H1 (cell line): Measurements from ENCODE around the gene SNX32. TPM values are rescaled to one million over a fixed set of nuclear protein-coding genes. Genes with fewer than 3 reads are reported as not detected.

Experiments
- CTCF ChIA-PET: fragments of 300-600 bp; sonication (Branson Sonifier 250); formaldehyde crosslinking; loops from one replicate; lab custom pipeline; 2021; ENCODE audit not compliant: partially characterized antibody; lab: Charles Lee
- POLR2A ChIA-PET: fragments of 300-600 bp; sonication (Branson Sonifier 250); formaldehyde crosslinking; loops from one replicate; lab custom pipeline; 2021; ENCODE audit warnings: inconsistent platforms; ENCODE audit not compliant: partially characterized antibody; lab: Charles Lee
- DNase-seq, 2 experiments: peaks; one replicate each; pipeline versions ENCODE4 v3.0.0 to v3.0.0-alpha.2; 2010 to 2022; ENCODE audit warnings: low spot score in 2 of 2, low read depth in 1 of 2, mixed read lengths in 1 of 2
- FAIRE-seq: peaks from 2 replicates; lab custom pipeline; 2011; peaks lifted over from hg19 to GRCh38; lab: Jason Lieb, UNC
- H2AFZ ChIP-seq: 2 replicates; pipeline ENCODE4 v1.8.1; 2012; ENCODE audit warnings: low read length, inconsistent platforms
- H2AK5ac ChIP-seq: 2 replicates; pipeline ENCODE4 v1.6.1; 2013; ENCODE audit warnings: low read depth, low read length
- H2BK120ac ChIP-seq: replicated peaks from 2 replicates; pipeline ENCODE3; 2013; ENCODE audit warnings: low read depth, low read length, inconsistent platforms
- H2BK12ac ChIP-seq: 2 replicates; pipeline ENCODE4 v1.6.1; 2013; ENCODE audit warnings: low read depth, low read length
- H2BK15ac ChIP-seq: 2 replicates; pipeline ENCODE4 v1.6.1; 2013; ENCODE audit warnings: low read length
- H2BK20ac ChIP-seq: 2 replicates; pipeline ENCODE4 v1.6.1; 2013; ENCODE audit warnings: low read length
- H2BK5ac ChIP-seq: 2 replicates; pipeline ENCODE4 v1.6.1; 2013; ENCODE audit warnings: low read depth, low read length
- H3K14ac ChIP-seq: 2 replicates; pipeline ENCODE4 v1.6.1; 2013; ENCODE audit warnings: inconsistent platforms; ENCODE audit not compliant: insufficient read length
- H3K18ac ChIP-seq: 2 replicates; pipeline ENCODE4 v1.6.1; 2013; ENCODE audit warnings: low read length; ENCODE audit errors: extremely low read depth
- H3K23ac ChIP-seq: 2 replicates; pipeline ENCODE4 v1.6.1; 2013; ENCODE audit warnings: inconsistent platforms; ENCODE audit not compliant: insufficient read length
- H3K23me2 ChIP-seq: 2 replicates; pipeline ENCODE4 v1.6.1; 2013; ENCODE audit warnings: low read depth, low read length
- H3K27ac ChIP-seq: 2 replicates; pipeline ENCODE4 v1.6.1; 2011; ENCODE audit warnings: low read depth, low read length, inconsistent platforms
- H3K27me3 ChIP-seq, 4 experiments: replicated peaks in 1 of 4; 1 replicate in 1 of 4; 2 replicates in 3 of 4; pipeline versions ENCODE4 v1.6.1 to v1.8.1; 2011 to 2013; ENCODE audit warnings: low read length in 3 of 4, mild to moderate bottlenecking in 3 of 4, inconsistent platforms in 2 of 4, mixed read lengths in 2 of 4, moderate library complexity in 1 of 4; ENCODE audit not compliant: control insufficient read depth in 3 of 4, insufficient read depth in 3 of 4; ENCODE audit errors: extremely low read depth in 1 of 4
- H3K36me3 ChIP-seq, 4 experiments: 2 replicates each; pipeline versions ENCODE4 v1.6.1 to v1.8.1; 2011 to 2013; ENCODE audit warnings: mild to moderate bottlenecking in 4 of 4, low read length in 3 of 4, moderate library complexity in 2 of 4, control low read depth in 1 of 4, inconsistent platforms in 1 of 4; ENCODE audit not compliant: insufficient read depth in 4 of 4, control insufficient read depth in 2 of 4
- H3K4ac ChIP-seq: replicated peaks from 2 replicates; pipeline ENCODE3; 2013; ENCODE audit warnings: low read length, low read depth, mixed read lengths, inconsistent platforms; ENCODE audit not compliant: insufficient read length
- H3K4me1 ChIP-seq, 4 experiments: replicated peaks in 1 of 4; 1 replicate in 1 of 4; 2 replicates in 3 of 4; pipeline versions ENCODE4 v1.6.1 to v1.8.1; 2011 to 2013; ENCODE audit warnings: low read length in 3 of 4, inconsistent platforms in 2 of 4, mixed read lengths in 1 of 4; ENCODE audit not compliant: insufficient read depth in 4 of 4, control insufficient read depth in 3 of 4
- H3K4me2 ChIP-seq, 2 experiments: 2 replicates each; pipeline versions ENCODE4 v1.6.1 to v1.8.1; 2011 to 2013; ENCODE audit warnings: low read depth in 2 of 2, low read length in 2 of 2, control low read depth in 1 of 2, inconsistent platforms in 1 of 2, mild to moderate bottlenecking in 1 of 2; ENCODE audit not compliant: insufficient read depth in 1 of 2
- H3K4me3 ChIP-seq, 4 experiments: fragments of 200-600, 300-600 bp in 1 of 4; sonication (generic), shearing (Covaris generic), sonication (Bioruptor Twin) in 1 of 4; 2 replicates each; pipeline versions ENCODE4 v1.5.1 to v1.8.1; 2011 to 2016; ENCODE audit warnings: low read length in 4 of 4, low read depth in 3 of 4, control low read depth in 2 of 4, inconsistent platforms in 2 of 4, mild to moderate bottlenecking in 2 of 4, mixed read lengths in 1 of 4, moderate library complexity in 1 of 4; ENCODE audit not compliant: insufficient read depth in 2 of 4; ENCODE audit errors: extremely low read depth in 1 of 4
- H3K56ac ChIP-seq: replicated peaks from 2 replicates; pipeline ENCODE3; 2013; ENCODE audit warnings: low read depth, mild to moderate bottlenecking, mixed read lengths, low read length, inconsistent platforms; ENCODE audit not compliant: insufficient read length
- H3K79me1 ChIP-seq: 2 replicates; pipeline ENCODE4 v1.6.1; 2013; ENCODE audit warnings: low read depth, low read length, control low read depth
- H3K79me2 ChIP-seq, 2 experiments: 2 replicates each; pipeline versions ENCODE4 v1.6.1 to v1.8.1; 2012 to 2013; ENCODE audit warnings: low read length in 2 of 2, mild to moderate bottlenecking in 2 of 2, inconsistent platforms in 1 of 2; ENCODE audit not compliant: insufficient read depth in 2 of 2, control insufficient read depth in 1 of 2
- H3K9ac ChIP-seq, 4 experiments: replicated peaks in 1 of 4; 1 replicate in 1 of 4; 2 replicates in 3 of 4; pipeline versions ENCODE4 v1.6.1 to v1.8.1; 2011 to 2013; ENCODE audit warnings: low read depth in 3 of 4, low read length in 3 of 4, control low read depth in 2 of 4, mild to moderate bottlenecking in 2 of 4, moderate library complexity in 2 of 4, inconsistent platforms in 1 of 4; ENCODE audit errors: extremely low read depth in 1 of 4
- H3K9me3 ChIP-seq, 2 experiments: 2 replicates each; pipeline versions ENCODE4 v1.6.1 to v1.8.1; 2012 to 2013; ENCODE audit warnings: mild to moderate bottlenecking in 2 of 2, moderate library complexity in 2 of 2, control low read depth in 1 of 2, inconsistent platforms in 1 of 2, low read depth in 1 of 2, low read length in 1 of 2, mixed read lengths in 1 of 2; ENCODE audit not compliant: insufficient read depth in 2 of 2
- H4K20me1 ChIP-seq, 2 experiments: replicated peaks in 1 of 2; 2 replicates each; pipeline versions ENCODE3 to v1.8.1; 2011 to 2013; ENCODE audit warnings: inconsistent platforms in 2 of 2, low read length in 2 of 2, mild to moderate bottlenecking in 1 of 2; ENCODE audit not compliant: insufficient read depth in 2 of 2, control insufficient read depth in 1 of 2
- H4K5ac ChIP-seq: 2 replicates; pipeline ENCODE4 v1.6.1; 2013; ENCODE audit warnings: low read length, low read depth, mixed read lengths, inconsistent platforms; ENCODE audit not compliant: insufficient read length
- H4K8ac ChIP-seq: 2 replicates; pipeline ENCODE4 v1.8.0; 2013; ENCODE audit warnings: mild to moderate bottlenecking, moderate library complexity, low read length, inconsistent platforms; ENCODE audit not compliant: insufficient read depth; ENCODE audit errors: extremely low read depth
- H4K91ac ChIP-seq: replicated peaks from 2 replicates; pipeline ENCODE3; 2013; ENCODE audit warnings: low read length, mixed read lengths, inconsistent platforms; ENCODE audit not compliant: insufficient read length
- SP1 ChIP-seq: IDR thresholded peaks from 2 replicates; pipeline ENCODE4 v1.6.1; 2011; ENCODE audit warnings: low read depth, low read length
- SP4 ChIP-seq: IDR thresholded peaks from 2 replicates; pipeline ENCODE4 v1.6.1; 2012; ENCODE audit warnings: low read length, inconsistent platforms
- TCF12 ChIP-seq: IDR thresholded peaks from 2 replicates; pipeline ENCODE4 v1.6.1; 2011; ENCODE audit warnings: low read depth, mild to moderate bottlenecking, low read length
- WGBS, 2 experiments: shearing (Covaris generic) in 1 of 2; methylation state at CpG; one replicate each; pipeline versions ENCODE4 v1.1.6 to v1.1.7; 2013 to 2015; ENCODE audit warnings: low lambda C conversion rate in 2 of 2, mixed read lengths in 2 of 2, inconsistent platforms in 1 of 2, low coverage in 1 of 2, missing lambda C conversion rate in 1 of 2; ENCODE audit not compliant: insufficient replicate concordance in 2 of 2, insufficient coverage in 1 of 2, insufficient read length in 1 of 2; ENCODE audit errors: extremely low coverage in 1 of 2, missing lambda C conversion rate in 1 of 2; 5-methylcytosine and 5-hydroxymethylcytosine counted together
- polyA plus RNA-seq, 7 experiments: library from polyadenylated mRNA; depleted of rRNA in 3 of 7; stranded (reverse) in 5 of 7; unstranded in 2 of 7; fragments of >200 nt in 5 of 7; fragments of 200-250 nt in 2 of 7; gene quantifications; 1 replicate in 5 of 7; 2 replicates in 1 of 7; 4 replicates in 1 of 7; pipeline versions ENCODE4 v1.2.1 to v1.2.3, GENCODE V29; 2011 to 2013; ENCODE audit warnings: missing spikeins in 2 of 7, mixed read lengths in 2 of 7
- total RNA-seq: library from RNA; stranded (reverse); fragmentation: NEBNext Ultra II Directional; extraction: Animal tissue kit (Norgen Biotek cat#: 25700); gene quantifications from 2 replicates; pipeline ENCODE4 v1.2.1, GENCODE V29; 2021
- TF ChIP-seq, protein P1 (sequence below): IDR thresholded peaks from 2 replicates; pipeline ENCODE4 v1.6.1; 2012; ENCODE audit warnings: low read length, inconsistent platforms

SNX32 gene
- total and polyA plus RNA-seq, 2 of the 8 experiments (the other 6 are each of a cell fraction or from before 2014, with no cell fraction given), result 0.76 to 2.2 TPM

DNA sequence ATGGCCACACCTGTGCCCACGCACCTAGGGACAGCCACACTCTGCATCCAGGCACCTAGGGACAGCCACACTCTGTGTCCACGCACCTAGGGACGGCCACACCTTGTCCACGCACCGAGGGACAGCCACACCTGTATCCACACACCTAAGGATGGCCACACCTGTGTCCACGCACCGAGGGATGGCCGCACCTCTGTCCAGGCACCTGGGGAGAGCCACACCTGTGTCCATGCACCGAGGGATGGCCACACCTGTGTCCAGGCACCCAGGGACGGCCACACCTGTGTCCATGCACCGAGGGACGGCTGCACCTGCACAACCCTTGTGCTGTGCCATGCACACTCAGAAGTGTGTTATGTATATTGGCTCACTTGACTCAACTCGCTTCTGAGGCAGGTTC is 36.1 kb upstream of the SNX32 start:
- Histone ChIP-seq H2BK15ac (peak overlapping the region; percentile 67; the same call in 1 of the 2 replicates), H3K4me1 (peaks cover 0 to 21% (median 5%) of the 10 kb centered on the region in 4 experiments; a peak in 5 of 7 replicates), H4K5ac (peak overlapping the region; percentile 40), H2BK5ac (no peak overlapping the region; the same call in 1 of the 2 replicates), H2BK12ac (peak overlapping the region; percentile 62; the same call in 1 of the 2 replicates), H2BK120ac (peak overlapping the region; percentile 84), H2AK5ac (peak overlapping the region; percentile 17; the same call in 1 of the 2 replicates), H3K27me3 (no peaks in the 10 kb centered on the region), H3K79me1 (0 out of 2 replicates have a peak, but pooled peaks cover 2% of the 10 kb centered on the region), H3K4me2 (no peak overlapping the region; a peak in 1 of 4 replicates), H3K23me2 (no peaks in the 10 kb centered on the region), H3K27ac (no peak overlapping the region), H4K8ac (no peak overlapping the region; the same call in 1 of the 2 replicates), H3K9me3 (no peaks in the 10 kb centered on the region), H2BK20ac (peak overlapping the region; percentile 61; the same call in 1 of the 2 replicates), H4K20me1 (no peaks in the 10 kb centered on the region), H3K18ac (peak overlapping the region; percentile 13; the same call in 1 of the 2 replicates), H4K91ac (no peak overlapping the region), H3K14ac (no peak overlapping the region), H3K4ac (peak overlapping the region; percentile 46), H3K79me2 (no peaks in the 10 kb centered on the region), H3K23ac (no peak overlapping the region), H3K9ac (no peak overlapping the region; a peak in 1 of 7 replicates), H3K56ac (no peak overlapping the region), H3K36me3 (peaks cover 0 to 3% (median 0%) of the 10 kb centered on the region in 4 experiments; a peak in 3 of 8 replicates), H2AFZ (no peak overlapping the region), H3K4me3 (no peak overlapping the region)
- TF ChIP-seq SP4, result no peak
- TF ChIP-seq SP1, result no peak
- no peak for TF ChIP-seq TCF12
- TF ChIP-seq, protein P1, sequence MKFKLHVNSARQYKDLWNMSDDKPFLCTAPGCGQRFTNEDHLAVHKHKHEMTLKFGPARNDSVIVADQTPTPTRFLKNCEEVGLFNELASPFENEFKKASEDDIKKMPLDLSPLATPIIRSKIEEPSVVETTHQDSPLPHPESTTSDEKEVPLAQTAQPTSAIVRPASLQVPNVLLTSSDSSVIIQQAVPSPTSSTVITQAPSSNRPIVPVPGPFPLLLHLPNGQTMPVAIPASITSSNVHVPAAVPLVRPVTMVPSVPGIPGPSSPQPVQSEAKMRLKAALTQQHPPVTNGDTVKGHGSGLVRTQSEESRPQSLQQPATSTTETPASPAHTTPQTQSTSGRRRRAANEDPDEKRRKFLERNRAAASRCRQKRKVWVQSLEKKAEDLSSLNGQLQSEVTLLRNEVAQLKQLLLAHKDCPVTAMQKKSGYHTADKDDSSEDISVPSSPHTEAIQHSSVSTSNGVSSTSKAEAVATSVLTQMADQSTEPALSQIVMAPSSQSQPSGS, result no peak
- DNase-seq, result no peak
- ChIA-PET CTCF (interaction anchor here (0.8 to 10.1 kb wide), 18 partner anchors 9 to 191 kb away, joined by 3 to 128 read pairs (median 5); partner anchors contain the start of gene AP5B1), POLR2A (interaction anchor here (0.9 to 2.1 kb wide), 6 partner anchors 9 to 91 kb away, joined by 3 to 8 read pairs (median 5); partner anchors contain the start of genes AP5B1 and FIBP)
- WGBS, 2 experiments, result 94% methylated on average over 13 of the region's 13 CpGs; no CpG with 5 or more reads in 1 of the 2 experiments
- no peak for FAIRE-seq
